ENCODE measurements around the gene LYPD5.

The LYPD5 gene

GRCh38 chr19:43749898-43750297, 52.3 kb downstream of the LYPD5 start:
- no peak for DNase-seq

GRCh38 chr19:43749152-43749551, 53.1 kb downstream of the LYPD5 start:
- DNase-seq = no peak

GRCh38 chr19:43748685-43749084, 53.6 kb downstream of the LYPD5 start:
- no peak for DNase-seq

- DNase-seq = no peak
Observed at GRCh38 chr19:43748205-43748594, 54.0 kb downstream of the LYPD5 start.

- DNase-seq = no peak
Observed at GRCh38 chr19:43747557-43748204, 54.6 kb downstream of the LYPD5 start.

All from activated naive CD4-positive, alpha-beta T cell treated with anti-CD3 and anti-CD28 coated beads, Interleukin-2, amount 50 U/mL, for 16 hours (primary cell).